Measurements from ENCODE around the gene SH3RF3.

SH3RF3 gene

DNA sequence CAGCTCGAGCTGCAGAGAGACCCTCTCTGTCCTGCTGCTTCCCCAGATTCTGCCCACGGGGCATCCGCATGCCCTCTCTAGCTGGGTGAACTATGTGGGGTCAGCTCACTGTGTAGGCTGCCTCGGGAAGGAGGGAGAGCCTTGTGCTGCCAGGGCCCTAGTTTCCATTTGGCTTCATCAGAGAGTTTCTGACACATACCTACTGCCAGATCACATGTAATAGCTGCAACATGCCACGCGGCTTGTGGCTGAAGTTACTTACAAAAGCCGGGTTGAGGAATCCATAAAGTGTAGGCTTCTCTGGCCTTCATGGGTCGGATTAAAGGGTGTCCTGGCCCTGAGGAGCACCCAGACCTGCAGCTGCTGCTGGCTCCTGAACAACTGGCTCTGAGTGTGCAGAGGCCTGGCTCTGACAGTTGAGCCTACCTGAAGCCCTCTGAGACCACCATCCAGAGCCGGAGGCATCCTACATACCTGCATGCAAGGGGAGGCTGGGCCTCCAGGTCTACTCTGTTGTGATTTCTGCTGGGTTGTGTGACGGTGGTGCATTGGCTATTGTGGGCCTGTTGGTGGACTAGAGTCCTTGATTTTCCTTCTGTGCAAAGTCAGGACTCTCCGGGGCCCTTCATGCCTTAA, 130.0 kb downstream of the SH3RF3 start:
- 90% methylated on average over 11 of the region's 11 CpGs for WGBS
- no peak overlapping the region for H2AK5ac ChIP-seq (ENCODE audit: low read length, severe bottlenecking)
- DNase-seq: no peak
- H2BK15ac ChIP-seq (ENCODE audit: low read depth, poor library complexity, severe bottlenecking): peak overlapping the region; percentile 12
- no peak overlapping the region for H3K4me2 ChIP-seq (ENCODE audit: low read length, poor library complexity, severe bottlenecking)
- peak overlapping the region; percentile 17 to 36 for H3K4ac ChIP-seq (ENCODE audit: low read depth in 1 of 2, low read length in 2 of 2)
- peak overlapping the region in 1 of 2 experiments; percentile 45 for H3K14ac ChIP-seq (ENCODE audit: low read length in 2 of 2)
- no peak overlapping the region for H2AFZ ChIP-seq (ENCODE audit: low read depth, low read length)
- peak overlapping the region; percentile 75 for H4K8ac ChIP-seq (ENCODE audit: low read length)
- H3K23ac ChIP-seq (ENCODE audit: low read length in 2 of 2): peak overlapping the region in 1 of 2 experiments; percentile 65
- H3K9me3 ChIP-seq (ENCODE audit: control insufficient read depth, low read length): no peaks in the 10 kb centered on the region
- peak overlapping the region; percentile 34 for H4K91ac ChIP-seq (ENCODE audit: low read length)
- H3K27ac ChIP-seq (ENCODE audit: low read length, poor library complexity, severe bottlenecking): no peak overlapping the region
- H2BK5ac ChIP-seq (ENCODE audit: low read depth, low read length, poor library complexity, severe bottlenecking): no peak overlapping the region
- H3K18ac ChIP-seq (ENCODE audit: low read depth in 1 of 2, low read length in 2 of 2): peak overlapping the region; percentile 61 to 80
- H2BK120ac ChIP-seq (ENCODE audit: low read depth, low read length): no peak overlapping the region
- peaks cover 53% of the 10 kb centered on the region for H3K79me1 ChIP-seq (replicated peaks; ENCODE audit: low read length, poor library complexity, severe bottlenecking)
- no peak overlapping the region for H3K4me3 ChIP-seq (ENCODE audit: insufficient read depth in 1 of 2, low read depth in 1 of 2, low read length in 2 of 2)
- no peak overlapping the region for H3K9ac ChIP-seq (ENCODE audit: low read length)
- H3K36me3 ChIP-seq (ENCODE audit: control insufficient read depth in 1 of 2, insufficient read depth in 2 of 2, low read depth in 1 of 2, low read length in 2 of 2): peaks cover 0 to 2% of the 10 kb centered on the region in 2 experiments
- peak overlapping the region; percentile 17 to 59 for H2BK12ac ChIP-seq (ENCODE audit: low read length in 2 of 2)
- H3K27me3 ChIP-seq (ENCODE audit: control insufficient read depth in 1 of 2, insufficient read depth in 1 of 2, low read length in 2 of 2): peaks cover 0 to 8% of the 10 kb centered on the region in 2 experiments
- H3K4me1 ChIP-seq (ENCODE audit: control insufficient read depth, insufficient read depth, low read depth, low read length): peaks cover 13% of the 10 kb centered on the region

DNA sequence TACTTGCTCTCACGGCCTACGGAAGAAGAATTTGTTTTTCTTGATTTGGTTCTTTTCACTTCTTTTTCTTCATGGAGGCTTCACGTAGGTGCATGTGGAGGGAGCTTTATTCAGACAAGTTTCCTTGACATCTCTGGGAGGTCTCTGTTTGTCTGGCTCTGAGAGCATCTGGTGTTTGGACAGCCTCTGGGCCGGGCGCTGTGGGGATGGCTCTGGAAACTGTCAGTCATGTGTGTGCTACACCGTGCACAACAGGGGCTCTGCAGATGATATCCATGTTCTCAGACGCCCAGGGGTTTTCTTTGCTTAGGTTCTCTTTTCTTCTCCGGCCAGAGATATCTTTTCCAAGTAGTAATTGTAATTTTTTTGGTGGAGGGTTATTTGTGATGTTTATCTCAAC, 130.7 kb downstream of the SH3RF3 start:
- Histone ChIP-seq H3K4me2 (ENCODE audit: low read length, poor library complexity, severe bottlenecking) (no peak overlapping the region), H3K4me3 (ENCODE audit: insufficient read depth in 1 of 2, low read depth in 1 of 2, low read length in 2 of 2) (no peak overlapping the region), H3K18ac (ENCODE audit: low read depth in 1 of 2, low read length in 2 of 2) (no peak overlapping the region), H3K79me1 (replicated peaks; ENCODE audit: low read length, poor library complexity, severe bottlenecking) (peaks cover 52% of the 10 kb centered on the region), H2AK5ac (ENCODE audit: low read length, severe bottlenecking) (no peak overlapping the region), H2BK12ac (ENCODE audit: low read length in 2 of 2) (no peak overlapping the region), H4K91ac (ENCODE audit: low read length) (no peak overlapping the region), H3K23ac (ENCODE audit: low read length in 2 of 2) (no peak overlapping the region), H3K36me3 (ENCODE audit: control insufficient read depth in 1 of 2, insufficient read depth in 2 of 2, low read depth in 1 of 2, low read length in 2 of 2) (peaks cover 0 to 2% of the 10 kb centered on the region in 2 experiments), H2AFZ (ENCODE audit: low read depth, low read length) (no peak overlapping the region), H3K27ac (ENCODE audit: low read length, poor library complexity, severe bottlenecking) (no peak overlapping the region), H3K9me3 (ENCODE audit: control insufficient read depth, low read length) (no peaks in the 10 kb centered on the region), H4K8ac (ENCODE audit: low read length) (no peak overlapping the region), H3K14ac (ENCODE audit: low read length in 2 of 2) (no peak overlapping the region), H3K4me1 (ENCODE audit: control insufficient read depth, insufficient read depth, low read depth, low read length) (peaks cover 14% of the 10 kb centered on the region), H2BK5ac (ENCODE audit: low read depth, low read length, poor library complexity, severe bottlenecking) (no peak overlapping the region), H3K9ac (ENCODE audit: low read length) (no peak overlapping the region), H2BK120ac (ENCODE audit: low read depth, low read length) (no peak overlapping the region), H2BK15ac (ENCODE audit: low read depth, poor library complexity, severe bottlenecking) (no peak overlapping the region), H3K4ac (ENCODE audit: low read depth in 1 of 2, low read length in 2 of 2) (no peak overlapping the region), H3K27me3 (ENCODE audit: control insufficient read depth in 1 of 2, insufficient read depth in 1 of 2, low read length in 2 of 2) (peaks cover 0 to 8% of the 10 kb centered on the region in 2 experiments)
- WGBS: 76% methylated on average over 8 of the region's 8 CpGs
- no peak for DNase-seq

DNA sequence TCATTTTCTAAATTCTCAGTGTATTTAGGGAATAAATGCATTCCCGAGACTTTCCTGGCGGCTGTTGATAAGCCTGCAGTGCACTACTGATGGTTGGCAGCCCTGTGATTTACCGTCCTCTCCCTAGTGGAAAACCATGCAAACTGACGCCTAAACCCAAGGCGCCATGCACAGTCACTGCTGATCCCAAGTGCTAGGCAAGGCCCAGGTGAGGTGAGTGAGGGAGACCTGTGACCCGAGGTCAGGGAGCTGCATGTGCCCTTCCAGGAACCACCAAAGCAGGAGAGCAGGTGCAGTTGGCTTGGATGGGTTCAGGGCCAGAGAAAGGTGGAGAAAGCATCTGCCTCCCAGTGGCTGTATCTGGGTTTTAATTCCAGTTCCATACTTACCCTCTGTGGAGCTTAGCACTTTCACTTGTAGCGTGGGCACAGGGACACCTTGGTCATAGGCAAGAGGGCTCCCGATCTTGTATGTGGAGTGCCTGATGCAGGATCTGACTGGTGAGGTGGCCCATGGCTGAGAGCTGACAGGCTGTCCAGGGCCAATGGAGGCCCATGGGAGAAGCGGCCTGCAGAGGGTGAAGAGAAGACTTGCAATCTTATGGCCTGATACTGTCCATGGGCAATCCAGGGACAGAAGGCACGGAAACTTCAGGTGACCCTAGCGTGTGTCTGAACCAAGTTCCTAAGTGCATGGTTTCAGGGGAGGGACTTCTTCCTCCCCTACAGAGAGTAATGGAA, 131.3 kb downstream of the SH3RF3 start:
- Histone ChIP-seq H3K36me3 (ENCODE audit: control insufficient read depth in 1 of 2, insufficient read depth in 2 of 2, low read depth in 1 of 2, low read length in 2 of 2) (peaks cover 0 to 2% of the 10 kb centered on the region in 2 experiments), H3K27ac (ENCODE audit: low read length, poor library complexity, severe bottlenecking) (no peak overlapping the region), H3K4ac (ENCODE audit: low read depth in 1 of 2, low read length in 2 of 2) (no peak overlapping the region), H4K91ac (ENCODE audit: low read length) (peak overlapping the region; percentile 40), H4K8ac (ENCODE audit: low read length) (no peak overlapping the region), H3K4me3 (ENCODE audit: insufficient read depth in 1 of 2, low read depth in 1 of 2, low read length in 2 of 2) (no peak overlapping the region), H3K4me2 (ENCODE audit: low read length, poor library complexity, severe bottlenecking) (no peak overlapping the region), H3K79me1 (replicated peaks; ENCODE audit: low read length, poor library complexity, severe bottlenecking) (peaks cover 49% of the 10 kb centered on the region), H3K27me3 (ENCODE audit: control insufficient read depth in 1 of 2, insufficient read depth in 1 of 2, low read length in 2 of 2) (peaks cover 0 to 8% of the 10 kb centered on the region in 2 experiments), H2AFZ (ENCODE audit: low read depth, low read length) (no peak overlapping the region), H3K9me3 (ENCODE audit: control insufficient read depth, low read length) (no peaks in the 10 kb centered on the region), H3K9ac (ENCODE audit: low read length) (no peak overlapping the region), H2BK120ac (ENCODE audit: low read depth, low read length) (no peak overlapping the region), H3K23ac (ENCODE audit: low read length in 2 of 2) (no peak overlapping the region), H3K4me1 (ENCODE audit: control insufficient read depth, insufficient read depth, low read depth, low read length) (peaks cover 16% of the 10 kb centered on the region), H2AK5ac (ENCODE audit: low read length, severe bottlenecking) (no peak overlapping the region), H3K18ac (ENCODE audit: low read depth in 1 of 2, low read length in 2 of 2) (peak overlapping the region in 1 of 2 experiments; percentile 46), H3K14ac (ENCODE audit: low read length in 2 of 2) (peak overlapping the region in 1 of 2 experiments; percentile 36), H2BK5ac (ENCODE audit: low read depth, low read length, poor library complexity, severe bottlenecking) (no peak overlapping the region), H2BK15ac (ENCODE audit: low read depth, poor library complexity, severe bottlenecking) (no peak overlapping the region), H2BK12ac (ENCODE audit: low read length in 2 of 2) (peak overlapping the region in 1 of 2 experiments; percentile 76)
- WGBS: 95% methylated on average over 11 of the region's 11 CpGs
- no peak for DNase-seq

Measured in mesenchymal stem cell (in vitro differentiated cells and primary cell).